Measurements from ENCODE around the gene ZNF687. TPM values are rescaled to one million over a fixed set of nuclear protein-coding genes. Genes with fewer than 3 reads are reported as not detected.

ZNF687 gene
- total RNA-seq, 1 experiment from 2014 or later, result 26.4 TPM

DNA sequence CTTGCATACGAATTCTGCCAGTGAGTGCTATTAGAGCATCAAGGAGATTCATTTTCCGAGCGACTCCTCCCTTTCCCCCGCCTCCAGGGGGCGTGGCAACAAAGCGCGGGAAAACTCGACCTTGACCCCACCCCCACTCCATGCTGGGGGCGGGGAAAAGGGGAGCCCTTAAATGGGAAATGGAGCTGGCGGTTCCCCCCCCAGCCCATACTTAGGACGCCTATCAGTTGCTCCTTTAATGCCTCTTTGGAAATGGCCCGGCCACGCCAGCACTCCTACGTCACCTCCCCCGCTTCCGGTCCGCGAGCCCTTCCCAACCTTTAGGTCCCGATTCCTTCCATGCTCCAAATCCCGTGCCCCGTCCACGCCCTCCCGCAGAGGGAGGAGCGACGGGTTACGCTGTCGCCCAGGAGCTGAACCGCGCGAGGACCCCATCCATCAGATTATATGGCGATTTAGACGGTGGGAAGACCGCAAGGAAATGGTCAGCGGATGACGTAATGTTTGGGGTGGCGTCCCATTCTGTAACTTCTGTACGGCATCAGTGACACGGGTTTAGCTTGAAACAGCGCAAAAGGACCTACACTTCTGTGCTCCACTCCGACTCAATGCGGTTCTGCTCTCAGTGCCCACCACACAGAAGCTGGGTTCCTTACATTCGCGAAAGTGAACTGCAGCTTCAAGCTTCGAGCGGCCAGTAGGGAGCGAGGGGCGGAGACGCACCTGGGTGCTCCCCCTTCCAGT is 702 bp upstream of the ZNF687 start:
- intact Hi-C loops (cut with micrococcal nuclease; ENCODE audit: unreplicated experiment), result loop anchor here (5.0 kb wide), 1 partner anchor 66 kb away; the partner anchor contains the start of gene RFX5

DNA sequence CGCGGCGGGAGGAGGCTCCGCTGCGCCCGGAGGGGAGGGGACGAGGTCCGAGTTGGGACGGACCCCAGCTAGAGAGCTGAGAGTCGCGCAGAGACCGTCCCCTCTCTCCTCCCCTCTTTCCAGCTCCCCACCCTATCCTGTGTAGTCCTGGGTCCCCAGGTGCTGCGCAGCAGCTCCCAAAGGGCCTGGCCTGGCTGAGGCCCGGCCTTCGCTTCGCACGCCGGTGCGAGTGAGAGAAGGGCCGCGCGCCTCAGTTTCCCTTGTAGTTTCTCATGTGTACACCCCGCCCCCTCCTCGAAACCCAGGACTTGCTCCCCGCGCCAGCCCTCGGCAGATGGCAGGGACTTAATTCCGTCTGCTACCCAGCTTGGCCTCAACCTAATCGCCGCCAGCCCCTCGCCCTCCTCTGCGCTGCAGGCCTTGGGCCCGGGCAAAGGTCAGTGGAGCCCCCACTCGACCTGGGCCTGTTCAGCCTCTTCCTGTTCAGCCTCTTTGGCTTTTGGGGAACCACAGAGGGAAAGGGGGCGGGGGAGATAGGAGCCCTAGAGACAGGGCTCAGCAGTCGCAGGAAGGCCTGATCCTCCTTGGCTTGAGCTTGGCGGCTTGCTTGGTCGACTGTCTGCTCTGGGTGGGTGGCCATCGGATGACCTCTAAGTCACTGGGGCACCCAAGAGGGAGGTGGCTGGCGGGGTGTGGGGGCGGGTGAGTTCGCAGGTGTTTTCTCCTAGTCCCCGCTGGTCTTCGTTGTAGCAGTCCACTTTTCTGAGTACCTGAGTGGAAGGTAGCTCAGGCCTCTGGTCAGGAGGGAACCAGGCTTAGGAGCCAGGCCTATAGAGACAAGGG is 1.0 kb downstream of the ZNF687 start:
- CTCF ChIA-PET, result no interaction called here
- intact Hi-C loops (cut with micrococcal nuclease; ENCODE audit: unreplicated experiment), result loop anchor here (5.0 kb wide), 1 partner anchor 64 kb away; the partner anchor contains the start of gene RFX5
- Histone ChIP-seq H3K4me1 (ENCODE audit: insufficient read depth, low read length, poor library complexity, severe bottlenecking) (peaks cover 3% of the 10 kb centered on the region), H3K4me3 (ENCODE audit: low read depth, low read length, poor library complexity, severe bottlenecking) (peak overlapping the region; percentile 95), H3K36me3 (ENCODE audit: insufficient read depth, low read length, poor library complexity, severe bottlenecking) (peaks cover 25% of the 10 kb centered on the region), H3K27me3 (replicated peaks; ENCODE audit: insufficient read depth, low read depth, low read length, poor library complexity) (no peaks in the 10 kb centered on the region), H3K27ac (ENCODE audit: low read depth, low read length, poor library complexity, severe bottlenecking) (peak overlapping the region; percentile 99), H3K9me3 (ENCODE audit: low read depth, low read length, poor library complexity, severe bottlenecking) (no peaks in the 10 kb centered on the region)
- POLR2A ChIA-PET (ENCODE audit: low non-redundant PET), result no interaction called here
- no peak for TF ChIP-seq EZH2 (IDR thresholded peaks at IDR 0.05; ENCODE audit: borderline replicate concordance, low read depth, low read length, poor library complexity, severe bottlenecking)
- TF ChIP-seq, protein P1, sequence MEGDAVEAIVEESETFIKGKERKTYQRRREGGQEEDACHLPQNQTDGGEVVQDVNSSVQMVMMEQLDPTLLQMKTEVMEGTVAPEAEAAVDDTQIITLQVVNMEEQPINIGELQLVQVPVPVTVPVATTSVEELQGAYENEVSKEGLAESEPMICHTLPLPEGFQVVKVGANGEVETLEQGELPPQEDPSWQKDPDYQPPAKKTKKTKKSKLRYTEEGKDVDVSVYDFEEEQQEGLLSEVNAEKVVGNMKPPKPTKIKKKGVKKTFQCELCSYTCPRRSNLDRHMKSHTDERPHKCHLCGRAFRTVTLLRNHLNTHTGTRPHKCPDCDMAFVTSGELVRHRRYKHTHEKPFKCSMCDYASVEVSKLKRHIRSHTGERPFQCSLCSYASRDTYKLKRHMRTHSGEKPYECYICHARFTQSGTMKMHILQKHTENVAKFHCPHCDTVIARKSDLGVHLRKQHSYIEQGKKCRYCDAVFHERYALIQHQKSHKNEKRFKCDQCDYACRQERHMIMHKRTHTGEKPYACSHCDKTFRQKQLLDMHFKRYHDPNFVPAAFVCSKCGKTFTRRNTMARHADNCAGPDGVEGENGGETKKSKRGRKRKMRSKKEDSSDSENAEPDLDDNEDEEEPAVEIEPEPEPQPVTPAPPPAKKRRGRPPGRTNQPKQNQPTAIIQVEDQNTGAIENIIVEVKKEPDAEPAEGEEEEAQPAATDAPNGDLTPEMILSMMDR (conservative IDR thresholded peaks at IDR 0.05; ENCODE audit: low read depth, low read length), result no peak
- BruUV-seq (replicated peaks), result no TSS peak
- DNase-seq (ENCODE audit: low spot score), result peak; percentile 26

More for the DNA sequence above, 702 bp upstream of the ZNF687 start:
- Histone ChIP-seq H3K27ac (ENCODE audit: low read depth, low read length, poor library complexity, severe bottlenecking) (peak overlapping the region; percentile 99), H3K4me1 (ENCODE audit: insufficient read depth, low read length, poor library complexity, severe bottlenecking) (peaks cover 3% of the 10 kb centered on the region), H3K27me3 (replicated peaks; ENCODE audit: insufficient read depth, low read depth, low read length, poor library complexity) (no peaks in the 10 kb centered on the region), H3K36me3 (ENCODE audit: insufficient read depth, low read length, poor library complexity, severe bottlenecking) (peaks cover 7% of the 10 kb centered on the region), H3K9me3 (ENCODE audit: low read depth, low read length, poor library complexity, severe bottlenecking) (no peaks in the 10 kb centered on the region), H3K4me3 (ENCODE audit: low read depth, low read length, poor library complexity, severe bottlenecking) (peak overlapping the region; percentile 95)
- CTCF ChIA-PET, result interaction anchor here (0.5 to 0.9 kb wide), 3 partner anchors 20 to 830 kb away, joined by 3 to 6 read pairs (median 3); no protein-coding TSS in a partner anchor
- TSS peak; percentile 78 for BruUV-seq (replicated peaks)
- POLR2A ChIA-PET (ENCODE audit: low non-redundant PET), result interaction anchor here (0.6 to 1.2 kb wide), 3 partner anchors 27 to 87 kb away, joined by 3 to 7 read pairs (median 4); partner anchors contain the start of genes PSMD4 and RFX5
- DNase-seq (ENCODE audit: low spot score), result peak; percentile 99
- no peak for TF ChIP-seq EZH2 (IDR thresholded peaks at IDR 0.05; ENCODE audit: borderline replicate concordance, low read depth, low read length, poor library complexity, severe bottlenecking)
- TF ChIP-seq, protein P1 (conservative IDR thresholded peaks at IDR 0.05; ENCODE audit: low read depth, low read length), result 0 out of 2 replicates have a peak, but pooled peaks have one; percentile 25

DNA sequence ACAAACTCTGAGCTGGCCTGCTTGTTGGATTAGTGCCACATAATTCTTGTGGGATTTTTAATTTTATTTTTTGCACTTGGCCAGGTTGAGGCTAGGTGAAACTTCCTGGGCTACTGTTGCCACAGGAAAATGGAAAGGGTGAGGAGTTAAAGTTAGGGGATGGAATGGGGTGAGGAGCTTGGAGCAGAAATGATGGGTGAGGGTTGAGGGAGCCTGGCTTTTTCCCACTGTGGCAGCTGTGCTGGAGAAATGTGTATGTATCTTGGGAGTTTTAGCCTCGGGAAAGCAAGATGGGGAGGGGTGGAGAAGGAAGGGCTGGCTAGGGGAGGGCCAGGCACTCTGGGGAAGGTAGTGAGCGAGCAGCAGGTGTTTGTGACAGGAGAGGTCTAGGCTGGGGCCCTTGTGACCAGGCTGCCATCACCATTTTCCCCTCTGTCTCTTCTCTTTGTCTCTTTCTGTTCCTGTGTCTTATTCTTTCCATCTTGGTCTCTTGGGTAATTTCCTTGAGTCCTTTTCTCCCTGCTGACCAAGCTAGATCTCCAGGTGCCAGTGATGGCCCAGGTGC is 2.0 kb downstream of the ZNF687 start:
- intact Hi-C loops (cut with micrococcal nuclease; ENCODE audit: unreplicated experiment), result loop anchor here (5.0 kb wide), 1 partner anchor 63 kb away; the partner anchor contains the start of gene RFX5
- BruUV-seq (replicated peaks), result no TSS peak
- DNase-seq (ENCODE audit: low spot score), result no peak
- Histone ChIP-seq H3K27me3 (replicated peaks; ENCODE audit: insufficient read depth, low read depth, low read length, poor library complexity) (no peaks in the 10 kb centered on the region), H3K4me1 (ENCODE audit: insufficient read depth, low read length, poor library complexity, severe bottlenecking) (peaks cover 3% of the 10 kb centered on the region), H3K36me3 (ENCODE audit: insufficient read depth, low read length, poor library complexity, severe bottlenecking) (peaks cover 34% of the 10 kb centered on the region), H3K27ac (ENCODE audit: low read depth, low read length, poor library complexity, severe bottlenecking) (peak overlapping the region; percentile 42), H3K4me3 (ENCODE audit: low read depth, low read length, poor library complexity, severe bottlenecking) (peak overlapping the region; percentile 95), H3K9me3 (ENCODE audit: low read depth, low read length, poor library complexity, severe bottlenecking) (no peaks in the 10 kb centered on the region)
- TF ChIP-seq EZH2 (IDR thresholded peaks at IDR 0.05; ENCODE audit: borderline replicate concordance, low read depth, low read length, poor library complexity, severe bottlenecking), result no peak
- TF ChIP-seq, protein P1 (conservative IDR thresholded peaks at IDR 0.05; ENCODE audit: low read depth, low read length), result no peak
- POLR2A ChIA-PET (ENCODE audit: low non-redundant PET), result interaction anchor here (0.5 kb wide), 1 partner anchor 43 kb away, joined by 14 read pairs; no protein-coding TSS in a partner anchor
- CTCF ChIA-PET, result no interaction called here

Data from A673 (cell line).